ENCODE measurements around the gene NTNG1.

DNA sequence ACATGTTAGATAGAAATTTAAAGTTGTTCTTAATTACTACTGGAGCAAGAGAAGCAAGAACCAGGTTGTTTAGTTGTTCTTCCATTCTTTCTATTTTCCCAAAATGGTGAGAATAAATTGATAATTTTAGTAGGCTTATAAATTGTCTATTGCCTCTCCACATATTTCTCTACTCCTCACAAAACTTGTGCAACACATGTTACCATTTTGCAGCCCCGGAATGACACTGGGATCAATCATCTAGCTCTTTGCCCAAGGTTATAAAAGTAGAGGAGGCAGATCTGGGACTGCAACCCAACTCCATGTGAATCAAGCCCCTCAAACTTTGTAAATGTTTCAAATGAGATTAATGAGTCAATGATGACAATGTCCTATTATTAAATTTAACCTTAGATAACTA is 49.4 kb upstream of the NTNG1 start:
- TF ChIP-seq GATA2 (IDR thresholded peaks at IDR 0.05; ENCODE audit: low read depth, low read length) (no peak), GATA3 (IDR thresholded peaks at IDR 0.05; ENCODE audit: low read depth, low read length) (no peak)

Measured in SH-SY5Y (cell line).